Hepatocyte (in vitro differentiated cells): Measurements from ENCODE around the gene MSANTD3.

ENCODE experiments used
- EZH2 ChIP-seq: fragments of 200-600 bp; sonication (generic); IDR thresholded peaks from 2 replicates; pipeline ENCODE4 v1.6.1; 2016; ENCODE audit warnings: antibody characterized with exemption, mild to moderate bottlenecking, borderline replicate concordance
- EZH2phosphoT487 ChIP-seq: fragments of 200-600 bp; sonication (generic); IDR thresholded peaks from one replicate; pipeline ENCODE4 v1.6.1; 2018; ENCODE audit warnings: antibody characterized with exemption, mild to moderate bottlenecking, low read depth, moderate library complexity; ENCODE audit not compliant: unreplicated experiment, severe bottlenecking
- TF ChIP-seq, protein P1 (sequence below): fragments of 200-600 bp; sonication (generic); IDR thresholded peaks from 2 replicates; pipeline ENCODE4 v1.5.1; 2016; ENCODE audit warnings: antibody characterized with exemption, mild to moderate bottlenecking; ENCODE audit not compliant: poor library complexity

DNA sequence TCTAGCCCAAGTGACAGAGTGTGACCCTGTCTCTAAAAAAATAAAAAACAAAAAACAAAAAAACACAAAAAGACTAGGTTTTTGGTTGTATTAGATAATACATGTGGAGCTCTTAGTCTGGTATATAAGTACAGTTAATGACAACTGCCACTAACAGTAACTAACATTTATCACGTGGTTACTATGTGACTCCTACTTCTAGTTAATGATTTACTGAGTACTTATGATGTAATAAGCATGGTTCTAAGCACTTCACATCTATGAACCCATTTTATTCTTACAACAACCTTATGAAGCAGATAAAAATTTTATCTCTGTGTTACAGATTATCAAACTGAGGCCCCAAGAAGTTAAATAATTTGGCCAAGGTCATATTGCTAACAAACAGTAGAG lies 39.9 kb downstream of the MSANTD3 start:
- TF ChIP-seq, protein P1, sequence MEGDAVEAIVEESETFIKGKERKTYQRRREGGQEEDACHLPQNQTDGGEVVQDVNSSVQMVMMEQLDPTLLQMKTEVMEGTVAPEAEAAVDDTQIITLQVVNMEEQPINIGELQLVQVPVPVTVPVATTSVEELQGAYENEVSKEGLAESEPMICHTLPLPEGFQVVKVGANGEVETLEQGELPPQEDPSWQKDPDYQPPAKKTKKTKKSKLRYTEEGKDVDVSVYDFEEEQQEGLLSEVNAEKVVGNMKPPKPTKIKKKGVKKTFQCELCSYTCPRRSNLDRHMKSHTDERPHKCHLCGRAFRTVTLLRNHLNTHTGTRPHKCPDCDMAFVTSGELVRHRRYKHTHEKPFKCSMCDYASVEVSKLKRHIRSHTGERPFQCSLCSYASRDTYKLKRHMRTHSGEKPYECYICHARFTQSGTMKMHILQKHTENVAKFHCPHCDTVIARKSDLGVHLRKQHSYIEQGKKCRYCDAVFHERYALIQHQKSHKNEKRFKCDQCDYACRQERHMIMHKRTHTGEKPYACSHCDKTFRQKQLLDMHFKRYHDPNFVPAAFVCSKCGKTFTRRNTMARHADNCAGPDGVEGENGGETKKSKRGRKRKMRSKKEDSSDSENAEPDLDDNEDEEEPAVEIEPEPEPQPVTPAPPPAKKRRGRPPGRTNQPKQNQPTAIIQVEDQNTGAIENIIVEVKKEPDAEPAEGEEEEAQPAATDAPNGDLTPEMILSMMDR: no peak
- TF ChIP-seq EZH2 (no peak), EZH2phosphoT487 (no peak)
